ENCODE data around the gene RANBP17.

GRCh38 chr5:171175746-171176145, 313.9 kb downstream of the RANBP17 start:
- no peak for TF ChIP-seq POLR2AphosphoS5 (IDR thresholded peaks at IDR 0.05; ENCODE audit: low read depth)
- TF ChIP-seq CTCF (conservative IDR thresholded peaks at IDR 0.05; ENCODE audit: low read depth in 2 of 2) = no peak
- TF ChIP-seq EZH2 (IDR thresholded peaks at IDR 0.05; ENCODE audit: low read depth, unreplicated experiment) = no peak

Data from GM23338 (cell line).